T follicular helper cell (primary cell): ENCODE results near the gene PTPRN2.
"Not testable (repeated sequence)": the region's sequence is repeated elsewhere in the genome, so short reads cannot be mapped to it uniquely, and the experiment has no call there.

ENCODE experiments used
- DNase-seq: peaks from one replicate; pipeline ENCODE4 v3.0.0-alpha.2; 2020; ENCODE audit warnings: low read depth

Gene PTPRN2

DNA sequence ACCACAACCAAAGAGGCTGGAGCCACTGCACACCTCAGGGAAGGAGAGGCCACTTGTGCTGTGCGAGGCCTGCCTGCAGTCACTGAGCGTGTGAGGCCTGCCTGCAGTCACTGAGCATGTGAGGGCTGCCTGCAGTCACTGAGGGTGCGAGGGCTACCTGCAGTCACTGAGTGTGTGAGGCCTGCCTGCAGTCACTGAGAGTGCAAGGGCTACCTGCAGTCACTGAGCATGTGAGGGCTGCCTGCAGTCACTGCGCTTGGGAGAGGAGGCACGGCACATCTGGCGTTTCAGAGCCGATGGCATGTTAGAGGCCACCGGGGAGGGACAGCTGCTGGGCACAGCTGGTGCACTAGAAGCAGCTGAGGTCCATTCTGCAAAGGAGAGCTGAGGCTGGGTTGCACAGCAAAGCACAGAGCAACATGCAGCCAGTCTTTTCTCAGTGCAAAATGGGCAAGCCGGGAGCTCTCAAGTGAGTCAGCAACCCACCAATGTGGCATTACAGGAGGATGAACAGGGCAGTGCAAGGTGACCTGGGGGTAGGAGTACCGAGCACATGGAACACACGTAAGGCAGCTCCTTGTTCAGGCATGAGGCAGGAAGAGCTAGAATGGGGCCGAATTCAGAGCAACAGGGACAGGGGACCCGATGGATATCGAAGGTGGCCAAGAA is 540.1 kb downstream of the PTPRN2 start:
- DNase-seq: no peak

DNA sequence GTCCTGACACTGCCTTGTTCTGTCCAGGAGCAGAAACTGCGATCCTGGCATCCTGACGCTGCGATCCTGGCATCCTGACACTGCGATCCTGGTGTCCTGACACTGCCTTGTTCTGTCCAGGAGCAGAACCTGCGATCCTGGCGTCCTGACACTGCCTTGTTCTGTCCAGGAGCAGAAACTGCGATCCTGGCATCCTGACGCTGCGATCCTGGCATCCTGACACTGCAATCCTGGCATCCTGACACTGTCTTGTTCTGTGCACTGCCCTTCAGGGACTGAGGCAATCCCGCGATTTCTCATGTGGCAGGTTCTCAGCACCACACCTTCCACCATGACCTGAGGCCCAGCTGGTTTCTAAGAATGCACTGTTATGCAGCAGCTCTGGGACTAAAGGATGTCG is 541.4 kb downstream of the PTPRN2 start:
- DNase-seq: not testable (repeated sequence)

DNA sequence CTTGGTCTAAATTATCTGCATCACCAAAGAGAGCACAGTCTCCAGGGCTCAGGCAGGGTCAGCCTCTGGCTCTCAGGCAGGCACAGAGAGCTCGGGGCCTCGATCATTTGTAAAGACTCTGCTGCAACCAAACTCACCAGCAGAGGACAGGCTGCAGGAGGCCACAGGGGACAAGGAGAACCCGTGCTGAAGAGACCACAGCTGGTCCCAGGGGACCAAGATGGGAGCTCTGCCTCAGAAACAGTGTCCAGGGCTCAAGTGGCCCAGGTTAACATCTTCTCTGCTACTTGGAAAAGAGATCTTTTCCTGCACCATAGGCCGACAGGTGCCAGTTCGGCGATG is 543.2 kb downstream of the PTPRN2 start:
- DNase-seq: no peak

DNA sequence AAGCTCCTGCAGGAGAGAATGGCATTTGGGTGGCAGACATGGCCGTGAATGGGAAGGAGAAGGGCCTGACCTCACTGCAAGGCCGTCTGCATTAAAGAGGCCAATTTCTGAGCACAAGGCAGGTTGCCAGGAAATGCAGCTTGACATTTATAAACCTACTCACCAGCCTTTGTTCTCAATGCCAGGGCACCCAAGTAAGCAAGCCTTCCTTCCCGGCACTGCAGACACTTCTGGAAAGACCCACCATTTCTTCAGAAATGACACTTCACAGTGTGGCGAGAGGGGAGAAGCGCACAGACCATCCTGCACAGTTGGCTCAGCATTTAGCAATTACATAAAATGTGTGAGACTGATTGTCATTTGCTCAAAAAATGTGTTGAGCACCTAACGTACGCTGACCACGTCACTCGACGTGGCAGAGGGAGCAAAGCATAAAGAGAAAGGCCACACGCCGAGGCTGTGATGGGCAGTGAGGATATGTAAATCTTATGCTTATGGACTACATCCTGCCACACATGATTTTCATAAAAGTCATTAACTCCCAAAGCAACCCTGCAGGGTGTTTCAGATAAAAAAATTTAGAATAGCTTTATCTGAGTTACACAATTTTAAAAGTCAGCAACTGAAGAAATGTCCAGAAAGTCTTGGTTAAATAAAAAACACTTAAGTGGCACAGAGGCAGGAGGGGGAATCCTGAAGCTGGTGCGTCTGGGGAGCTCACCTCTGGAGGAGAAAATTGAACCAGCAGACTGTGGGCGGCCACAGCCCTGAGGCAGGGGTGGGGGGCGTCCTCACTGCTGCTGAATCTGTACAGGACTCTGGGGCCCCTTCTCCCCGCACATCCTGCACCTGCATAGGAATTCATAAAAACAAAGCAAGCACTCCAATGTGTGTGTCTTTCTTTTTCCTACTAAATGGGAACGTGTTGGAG is 543.8 kb downstream of the PTPRN2 start:
- no peak for DNase-seq

DNA sequence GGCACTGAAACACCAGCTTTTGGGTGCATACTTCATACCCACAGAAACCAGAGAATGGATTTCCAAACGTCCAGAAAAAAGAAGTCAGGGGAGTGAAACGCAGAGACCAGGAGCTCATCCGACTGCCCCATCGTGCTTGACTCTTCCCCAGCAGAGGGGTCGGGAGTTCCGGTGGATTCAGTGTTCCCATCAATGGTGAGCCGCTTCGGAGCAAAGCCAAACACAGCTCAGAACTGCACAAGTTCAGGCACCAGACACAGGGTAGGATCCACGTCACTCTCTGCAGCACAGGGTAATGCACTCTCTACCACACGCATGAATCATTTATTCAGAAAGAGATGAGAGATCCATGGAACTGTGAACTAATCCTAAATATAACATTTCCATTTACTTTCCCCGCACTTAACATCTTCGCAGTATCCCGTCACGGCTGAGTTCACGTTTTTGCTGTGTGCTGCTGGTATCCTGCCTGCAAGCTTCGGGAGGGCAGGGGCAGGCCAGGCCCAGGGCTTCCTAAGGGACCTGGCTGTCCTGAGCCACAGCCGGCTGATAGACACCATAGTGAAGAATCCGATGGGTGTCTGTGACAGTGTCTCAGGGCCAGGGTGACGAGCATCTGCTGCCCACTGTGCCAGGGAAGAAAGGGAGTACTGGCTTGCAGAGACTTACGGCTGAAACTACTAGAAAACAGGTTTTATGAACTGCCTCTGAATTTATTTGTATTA is 545.3 kb downstream of the PTPRN2 start:
- DNase-seq: no peak

DNA sequence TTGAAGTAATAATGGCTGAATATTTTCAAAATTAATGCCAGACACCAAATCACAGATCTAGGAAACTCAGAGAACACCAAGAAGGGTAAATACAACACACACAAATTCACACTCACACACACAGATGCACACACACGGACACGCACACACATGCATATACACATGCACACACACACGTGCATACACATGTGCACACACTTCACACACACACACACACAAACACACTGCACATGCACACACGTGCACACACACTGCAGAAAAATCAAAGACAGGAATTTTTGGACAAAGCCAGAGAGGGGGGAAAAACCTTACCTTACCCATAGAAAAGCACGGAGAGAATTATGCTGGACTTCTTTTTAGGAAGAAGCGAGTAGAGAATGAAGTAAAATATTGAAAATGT is 547.4 kb downstream of the PTPRN2 start:
- no peak for DNase-seq

DNA sequence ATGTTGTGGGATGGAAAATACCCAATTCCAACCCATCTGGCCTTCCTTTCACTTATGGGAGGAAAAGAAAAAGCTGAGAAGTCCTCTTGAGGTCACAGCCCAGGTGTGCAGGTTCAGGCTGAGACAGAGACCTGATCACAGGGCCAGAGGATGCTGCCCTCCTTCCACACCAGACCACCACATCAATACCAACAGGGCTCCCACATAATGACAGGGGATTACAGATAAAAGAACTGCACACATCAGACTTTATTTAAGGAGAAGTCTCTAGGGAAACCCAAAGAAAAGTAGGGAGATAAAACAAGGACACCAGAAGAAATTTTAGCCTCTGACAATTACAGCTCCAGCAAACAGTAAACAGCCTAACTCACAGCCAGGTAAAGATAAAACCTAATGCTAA is 548.4 kb downstream of the PTPRN2 start:
- no peak for DNase-seq

DNA sequence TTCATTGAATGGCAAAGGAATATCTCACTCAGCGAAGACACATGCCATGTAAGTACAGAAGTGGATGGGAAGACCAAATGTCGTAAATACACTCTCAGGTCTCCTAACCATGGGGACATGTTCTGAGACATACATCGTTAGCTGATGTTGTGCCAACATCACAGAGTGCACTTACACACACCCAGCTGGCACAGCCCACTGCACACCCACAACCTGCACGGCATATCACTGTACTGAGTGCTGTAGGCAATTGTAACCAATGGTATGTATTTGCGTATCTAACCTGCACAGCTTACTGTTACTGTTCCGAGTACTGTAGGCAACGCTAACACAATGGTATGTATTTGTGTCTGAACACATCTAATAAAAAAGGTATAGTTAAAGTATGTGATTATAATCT is 550.4 kb downstream of the PTPRN2 start:
- no peak for DNase-seq

DNA sequence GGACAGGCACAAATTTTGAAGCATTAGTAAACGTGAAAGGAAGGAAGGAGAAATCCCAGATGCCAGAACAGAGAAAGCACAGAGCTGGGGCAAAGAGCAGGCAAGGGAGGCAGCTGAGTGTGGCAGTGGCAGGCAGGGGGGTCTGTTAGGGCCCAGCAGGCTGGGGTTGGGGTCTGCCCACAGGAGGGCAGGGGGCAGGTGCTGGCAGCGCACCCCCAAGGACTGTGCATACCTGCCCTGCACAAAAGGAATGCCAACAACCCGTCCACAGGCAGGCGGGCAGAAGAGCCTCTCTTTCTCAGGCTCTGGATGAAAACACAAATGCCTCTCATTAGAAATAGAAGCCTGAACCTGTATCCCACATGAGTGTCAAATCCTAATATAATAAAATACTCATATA is 552.3 kb downstream of the PTPRN2 start:
- no peak for DNase-seq

DNA sequence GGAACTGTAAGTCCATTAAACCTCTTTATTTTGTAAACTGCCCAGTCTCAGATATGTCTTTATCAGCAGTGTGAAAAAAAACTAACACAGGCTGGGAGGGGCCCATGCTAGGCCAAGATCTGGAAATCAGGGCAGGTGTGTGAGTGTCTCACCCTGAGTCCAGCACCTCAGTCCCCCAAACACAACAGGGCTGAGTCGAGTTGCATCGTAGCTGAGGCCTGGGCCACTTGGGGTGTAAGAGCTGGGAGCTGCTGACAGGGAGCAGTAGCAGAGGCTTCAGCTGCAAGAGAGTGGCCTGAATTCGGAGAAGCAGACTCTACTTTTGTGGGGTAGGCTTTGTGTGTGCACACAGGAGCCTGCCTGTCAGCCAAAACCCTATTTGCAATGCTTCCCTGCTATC is 553.1 kb downstream of the PTPRN2 start:
- no peak for DNase-seq

DNA sequence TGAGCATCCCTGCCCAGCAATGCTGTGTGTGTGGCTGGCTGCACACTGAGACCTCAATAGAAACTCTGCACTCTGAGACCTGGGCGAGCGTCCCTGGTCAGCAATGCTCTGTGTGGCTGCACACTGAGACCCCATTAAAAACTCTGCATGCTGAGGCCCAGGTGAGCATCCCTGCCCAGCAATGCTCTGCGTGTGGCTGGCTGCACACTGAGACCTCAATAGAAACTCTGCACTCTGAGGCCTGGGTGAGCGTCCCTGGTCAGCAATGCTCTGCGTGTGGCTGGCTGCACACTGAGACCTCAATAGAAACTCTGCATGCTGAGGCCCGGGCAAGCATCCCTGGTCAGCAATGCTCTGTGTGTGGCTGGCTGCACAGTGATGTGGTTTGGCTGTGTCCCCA is 553.7 kb downstream of the PTPRN2 start:
- not testable (repeated sequence) for DNase-seq

DNA sequence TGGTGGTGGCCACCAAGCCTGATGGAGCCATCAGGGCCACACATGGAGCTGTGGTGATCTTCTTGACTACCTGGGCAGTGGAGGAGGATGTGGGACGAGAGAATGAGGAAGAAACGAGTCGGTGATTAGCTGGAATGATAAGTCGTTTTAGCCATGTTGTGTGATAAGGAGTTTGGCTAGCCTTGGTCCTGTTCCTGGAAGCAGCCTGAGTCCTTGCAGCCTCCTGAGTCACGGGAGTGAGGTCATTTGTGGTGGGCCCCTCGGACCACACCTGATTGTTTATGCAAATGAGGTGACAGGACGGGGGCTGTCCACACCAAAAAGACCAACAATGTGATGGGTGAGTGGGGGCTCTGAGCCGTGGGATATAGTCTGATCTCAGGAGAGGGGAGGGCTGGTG is 554.4 kb downstream of the PTPRN2 start:
- no peak for DNase-seq

DNA sequence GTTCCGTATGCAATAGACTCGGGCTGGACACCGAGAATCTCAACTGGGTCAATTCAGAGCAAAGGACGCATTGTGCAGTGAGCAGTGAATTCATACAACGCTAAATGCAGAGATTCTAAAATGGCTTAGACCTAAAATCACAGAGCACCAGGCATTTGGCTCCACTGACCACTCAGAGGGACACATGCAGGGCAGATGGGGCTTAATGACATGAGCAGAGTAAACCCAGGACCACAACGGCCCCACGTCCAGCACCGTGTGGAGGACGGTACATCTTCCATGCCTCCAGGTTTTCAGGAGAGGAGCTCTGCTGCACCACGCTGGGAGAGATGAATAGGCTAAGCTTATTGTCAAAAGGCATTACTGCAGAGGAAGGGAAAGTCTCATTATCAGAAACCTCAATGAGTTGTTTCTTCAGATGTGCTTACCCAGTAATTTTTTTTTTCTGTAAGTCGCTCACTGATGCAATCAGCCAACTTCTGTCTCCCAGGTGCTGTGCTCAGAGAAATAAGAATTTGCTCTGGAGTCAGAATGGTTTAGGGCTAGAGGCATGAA is 555.0 kb downstream of the PTPRN2 start:
- no peak for DNase-seq

DNA sequence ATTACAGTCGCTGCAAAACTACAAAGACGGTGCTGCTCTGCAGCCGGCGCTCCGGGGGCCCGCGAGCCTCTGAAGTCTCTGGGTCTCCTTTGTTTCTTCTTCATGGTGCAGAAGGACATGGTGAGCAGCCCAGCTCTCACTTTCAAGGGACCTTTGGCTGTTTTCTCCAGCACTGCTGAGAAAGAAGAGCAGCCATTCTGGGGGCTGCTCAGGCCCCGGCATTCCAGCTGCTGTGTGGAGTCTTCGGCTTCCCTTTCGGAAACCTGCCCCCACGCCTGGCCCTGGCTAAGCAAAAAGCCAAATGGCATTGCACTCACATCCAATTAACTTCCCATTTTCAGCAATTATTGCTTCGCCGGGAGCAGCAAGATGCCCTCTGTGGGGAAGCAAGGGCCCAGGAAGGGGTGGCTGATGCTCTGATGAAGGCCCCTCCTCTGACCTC is 555.7 kb downstream of the PTPRN2 start:
- DNase-seq: no peak

DNA sequence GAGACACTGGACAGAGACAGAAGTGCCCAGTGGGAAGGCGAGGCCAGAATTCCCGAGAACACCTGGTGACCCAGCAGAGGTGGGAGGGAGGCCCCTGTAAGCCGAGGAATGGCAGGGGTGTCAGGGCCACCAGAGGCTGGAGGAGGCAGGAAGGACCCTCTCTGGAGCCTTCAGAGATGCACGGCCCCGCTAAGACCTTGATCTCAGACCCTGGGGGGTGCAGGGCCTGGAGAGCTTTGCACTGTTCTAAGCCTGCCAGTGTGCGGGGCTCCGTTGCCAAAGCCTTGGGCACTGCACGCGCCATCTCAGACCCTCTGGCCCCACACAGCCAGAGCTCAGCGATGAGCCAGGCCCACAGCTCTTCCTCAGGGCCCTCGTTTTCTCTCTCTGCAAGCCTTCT is 557.1 kb downstream of the PTPRN2 start:
- no peak for DNase-seq

DNA sequence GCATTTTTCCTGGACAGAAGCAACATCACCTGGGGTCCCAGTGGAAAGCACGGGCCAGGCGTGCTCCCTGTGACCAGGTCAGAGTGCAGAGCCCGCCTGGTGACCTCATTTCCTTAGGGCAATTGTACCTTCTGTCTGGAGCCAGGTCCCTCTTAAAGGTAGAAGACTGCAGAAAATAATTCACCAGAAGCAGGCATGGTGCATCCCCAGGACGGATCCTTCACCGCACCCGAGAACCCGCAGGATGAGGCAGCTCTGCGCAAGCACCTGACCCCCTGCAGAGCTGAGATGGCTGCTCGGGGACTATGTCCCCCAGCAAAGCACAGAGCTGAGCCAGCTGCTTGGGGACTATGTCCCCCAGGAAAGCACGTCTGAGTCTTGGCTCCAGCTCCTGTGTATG is 557.6 kb downstream of the PTPRN2 start:
- DNase-seq: no peak

DNA sequence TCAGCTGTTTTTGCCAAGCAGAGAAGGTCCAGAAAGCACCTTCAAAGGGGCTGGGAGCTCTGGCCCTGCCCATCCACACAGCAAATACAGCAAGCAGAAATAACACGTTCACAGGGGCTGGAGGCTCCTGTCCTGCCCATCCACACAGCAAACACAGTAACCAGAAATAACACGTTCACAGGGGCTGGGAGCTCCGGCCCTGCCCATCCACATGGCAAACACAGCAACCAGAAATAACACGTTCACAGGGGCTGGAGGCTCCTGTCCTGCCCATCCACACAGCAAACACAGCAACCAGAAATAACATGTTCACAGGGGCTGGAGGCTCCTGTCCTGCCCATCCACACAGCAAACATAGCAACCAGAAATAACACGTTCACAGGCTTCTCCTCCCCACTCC is 558.1 kb downstream of the PTPRN2 start:
- DNase-seq: no peak

DNA sequence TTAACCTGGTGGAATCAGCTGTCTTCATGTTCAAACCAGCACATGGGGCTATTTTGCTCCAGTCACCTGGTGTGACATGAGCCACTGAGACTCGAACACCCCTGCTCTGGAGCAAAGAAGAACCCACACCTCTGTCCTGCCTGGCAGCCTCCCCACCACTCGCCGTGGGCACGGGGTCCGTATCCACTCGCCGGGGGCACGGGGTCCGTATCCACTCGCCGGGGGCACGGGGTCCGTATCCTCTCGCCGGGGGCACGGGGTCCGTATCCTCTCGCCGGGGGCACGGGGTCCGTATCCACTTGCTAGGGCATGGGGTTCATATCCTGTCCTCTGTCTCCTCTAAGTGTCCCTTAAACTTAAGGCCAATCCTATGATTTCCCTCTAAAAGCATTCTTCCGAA is 558.7 kb downstream of the PTPRN2 start:
- no peak for DNase-seq

DNA sequence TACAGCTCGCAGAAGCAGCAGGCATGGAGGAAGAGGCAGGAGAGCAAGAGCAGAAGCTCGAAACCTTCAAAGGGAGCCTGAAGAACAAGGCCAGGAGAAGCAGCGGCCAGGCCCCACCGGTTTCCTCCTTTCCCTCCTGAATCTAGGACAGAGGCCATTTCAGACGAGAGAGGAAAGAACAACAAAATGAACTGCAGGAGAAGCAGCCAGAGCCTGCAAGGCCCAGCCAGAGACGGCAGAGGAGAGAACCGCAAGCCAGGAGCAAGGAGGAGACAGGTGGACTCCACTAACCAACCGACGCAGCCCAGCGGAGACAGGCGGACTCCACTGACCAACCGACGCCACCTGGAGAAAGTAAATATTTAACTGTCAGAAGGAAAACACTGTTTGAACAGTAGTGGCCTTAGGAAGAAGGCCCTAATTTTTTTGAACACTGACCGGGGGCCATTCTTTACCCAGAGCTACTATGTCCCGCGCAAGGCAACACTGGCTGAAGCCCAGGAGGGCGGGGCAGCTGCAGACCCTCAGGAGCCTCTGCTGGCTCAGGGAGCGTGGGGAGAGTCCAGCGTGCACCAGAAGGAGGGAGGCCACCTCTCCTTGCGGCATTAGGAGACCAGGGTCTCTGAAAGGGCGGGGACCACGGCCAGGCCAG is 559.2 kb downstream of the PTPRN2 start:
- DNase-seq: no peak

DNA sequence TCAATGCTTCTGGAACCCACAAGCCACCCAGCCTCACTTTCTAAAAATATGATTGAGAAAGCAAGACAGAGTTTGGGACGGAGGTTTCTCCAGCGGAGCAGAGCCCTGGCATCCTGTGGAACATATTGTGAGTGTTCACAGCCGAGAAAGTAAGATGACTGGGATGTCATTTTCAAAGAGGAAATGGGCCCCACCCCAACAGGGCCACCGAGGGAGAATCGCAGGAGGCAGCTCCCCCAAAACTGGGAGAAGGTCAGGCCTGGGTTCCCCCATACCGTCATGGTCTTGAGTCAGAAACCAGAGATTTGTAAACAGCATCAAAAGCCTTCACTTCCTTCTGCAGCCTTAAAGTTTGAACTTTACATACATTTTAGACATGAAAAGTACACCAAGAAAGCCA is 560.0 kb downstream of the PTPRN2 start:
- DNase-seq: no peak

DNA sequence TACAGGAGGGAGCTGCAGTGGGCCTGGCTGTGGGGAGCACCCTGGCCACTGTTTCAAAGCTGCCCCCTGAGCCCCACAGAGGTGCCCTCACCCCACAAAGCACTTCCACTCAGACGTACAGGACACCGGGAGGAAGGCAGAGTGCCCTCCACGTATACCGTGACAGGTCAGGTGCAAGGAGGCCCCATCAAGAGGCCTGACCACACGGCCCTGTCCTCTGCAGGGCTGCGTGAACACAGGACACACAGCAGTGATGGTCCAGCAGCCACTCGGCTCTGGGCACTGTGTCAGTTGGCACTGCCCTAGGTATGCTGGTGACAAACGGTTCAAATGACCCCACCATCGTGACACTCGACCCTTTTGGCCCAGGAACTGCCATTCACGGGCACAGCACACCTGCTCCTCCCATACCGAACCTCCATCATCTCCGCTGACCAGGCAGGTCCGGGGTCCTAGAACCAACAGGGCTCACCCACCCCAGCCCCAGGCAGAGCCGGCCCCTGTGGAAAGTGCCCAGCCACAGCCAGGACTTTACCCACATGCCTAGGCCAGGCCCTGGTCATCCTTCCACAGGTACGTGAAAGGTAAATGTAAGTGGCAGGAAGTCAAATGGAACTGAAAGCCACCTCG is 560.9 kb downstream of the PTPRN2 start:
- no peak for DNase-seq
